GM13977 (cell line): ENCODE data around the gene STK35.
"Not testable (repeated sequence)": the region's sequence is repeated elsewhere in the genome, so short reads cannot be mapped to it uniquely, and the experiment has no call there.

ENCODE experiments used
- DNase-seq: peaks from one replicate; pipeline ENCODE4 v3.0.0; 2012; ENCODE audit warnings: low spot score
- CTCF ChIP-seq: IDR thresholded peaks from 2 replicates; pipeline ENCODE4 v1.5.1; 2012; ENCODE audit warnings: mild to moderate bottlenecking, control low read depth; ENCODE audit not compliant: insufficient read depth; ENCODE audit errors: extremely low read depth, missing control alignments
- in situ Hi-C: fragments of 300-500 bp; cut with MboI; formaldehyde crosslinking; loops from one replicate; pipeline ENCODE4 v1.12.0; 2022; ENCODE audit warnings: low sequenced_read_pairs, low pct_unique_long_range_greater_than_20kb, mixed read lengths, inconsistent platforms; ENCODE audit not compliant: unreplicated experiment

STK35 gene

GRCh38 chr20:2174067-2174466, 72.4 kb downstream of the STK35 start:
- TF ChIP-seq CTCF, result no peak
- in situ Hi-C loops, result loop anchor here (10.0 to 25.0 kb wide), 2 partner anchors 209 to 387 kb away; no protein-coding TSS in a partner anchor
- DNase-seq, result no peak

GRCh38 chr20:2176946-2177345, 75.3 kb downstream of the STK35 start:
- no peak for DNase-seq
- in situ Hi-C loops, result loop anchor here (10.0 kb wide), 1 partner anchor 212 kb away; no protein-coding TSS in a partner anchor
- no peak for TF ChIP-seq CTCF

GRCh38 chr20:2178318-2179232, 76.9 kb downstream of the STK35 start:
- in situ Hi-C loops, result loop anchor here (10.0 kb wide), 1 partner anchor 214 kb away; no protein-coding TSS in a partner anchor

GRCh38 chr20:2179233-2179580, 77.6 kb downstream of the STK35 start:
- in situ Hi-C loops, result loop anchor here (10.0 kb wide), 1 partner anchor 214 kb away; no protein-coding TSS in a partner anchor
- TF ChIP-seq CTCF, result no peak
- no peak for DNase-seq

More at GRCh38 chr20:2178318-2179232, 76.9 kb downstream of the STK35 start:
- DNase-seq, result no peak
- no peak for TF ChIP-seq CTCF

GRCh38 chr20:2179949-2180348, 78.3 kb downstream of the STK35 start:
- TF ChIP-seq CTCF, result no peak
- in situ Hi-C loops, result loop anchor here (10.0 kb wide), 1 partner anchor 215 kb away; no protein-coding TSS in a partner anchor
- no peak for DNase-seq

GRCh38 chr20:2183381-2183780, 81.8 kb downstream of the STK35 start:
- in situ Hi-C loops, result no loop called here
- no peak for TF ChIP-seq CTCF
- no peak for DNase-seq

- in situ Hi-C loops, DNase-seq: not testable (repeated sequence)
Measured at GRCh38 chr20:2184933-2185332, 83.3 kb downstream of the STK35 start.
